Hepatocyte (in vitro differentiated cells): ENCODE measurements around the gene P2RX4. TPM values are rescaled to one million over a fixed set of nuclear protein-coding genes. Genes with fewer than 3 reads are reported as not detected.

Experiments used
- DNase-seq: peaks from one replicate; pipeline ENCODE4 v3.0.0-alpha.2; 2016; ENCODE audit warnings: low spot score
- H2AFZ ChIP-seq: fragments of 200-600 bp; sonication (generic); 2 replicates; pipeline ENCODE4 v1.6.0; 2016; ENCODE audit warnings: antibody characterized with exemption, mild to moderate bottlenecking
- H3K27ac ChIP-seq: fragments of 200-600 bp; sonication (generic); 2 replicates; pipeline ENCODE4 v1.5.1; 2016; ENCODE audit warnings: mild to moderate bottlenecking
- H3K27me3 ChIP-seq: fragments of 200-600 bp; sonication (generic); 2 replicates; pipeline ENCODE4 v1.6.1; 2016
- H3K36me3 ChIP-seq: fragments of 200-600 bp; sonication (generic); replicated peaks from 2 replicates; pipeline ENCODE4 v1.5.1; 2016; ENCODE audit warnings: low read depth; ENCODE audit not compliant: insufficient read depth
- H3K4me1 ChIP-seq: fragments of 200-600 bp; sonication (generic); 2 replicates; pipeline ENCODE4 v1.5.1; 2016; ENCODE audit warnings: mild to moderate bottlenecking, moderate library complexity; ENCODE audit not compliant: insufficient read depth
- H3K4me2 ChIP-seq: fragments of 200-600 bp; sonication (generic); 2 replicates; pipeline ENCODE4 v1.6.0; 2016
- H3K4me3 ChIP-seq: fragments of 200-600 bp; sonication (generic); 2 replicates; pipeline ENCODE4 v1.5.1; 2016; ENCODE audit warnings: mild to moderate bottlenecking
- H3K79me2 ChIP-seq: fragments of 200-600 bp; sonication (generic); 2 replicates; pipeline ENCODE4 v1.6.0; 2017; ENCODE audit warnings: mild to moderate bottlenecking
- H3K9me2 ChIP-seq: fragments of 200-600 bp; sonication (generic); replicated peaks from 2 replicates; pipeline ENCODE4 v1.6.0; 2017; ENCODE audit warnings: mild to moderate bottlenecking; ENCODE audit not compliant: insufficient read depth
- H3K9me3 ChIP-seq: fragments of 200-600 bp; sonication (generic); 2 replicates; pipeline ENCODE4 v1.5.1; 2016; ENCODE audit warnings: low read depth, mild to moderate bottlenecking
- H4K20me1 ChIP-seq: fragments of 200-600 bp; sonication (generic); 2 replicates; pipeline ENCODE4 v1.6.0; 2016; ENCODE audit warnings: mild to moderate bottlenecking; ENCODE audit not compliant: insufficient read depth, poor library complexity, severe bottlenecking
- EZH2 ChIP-seq: fragments of 200-600 bp; sonication (generic); IDR thresholded peaks from 2 replicates; pipeline ENCODE4 v1.6.1; 2016; ENCODE audit warnings: antibody characterized with exemption, mild to moderate bottlenecking, borderline replicate concordance
- EZH2phosphoT487 ChIP-seq: fragments of 200-600 bp; sonication (generic); IDR thresholded peaks from one replicate; pipeline ENCODE4 v1.6.1; 2018; ENCODE audit warnings: antibody characterized with exemption, mild to moderate bottlenecking, low read depth, moderate library complexity; ENCODE audit not compliant: unreplicated experiment, severe bottlenecking
- WGBS: methylation state at CpG from one replicate; pipeline ENCODE4 v1.1.6; 2016; ENCODE audit warnings: low lambda C conversion rate; ENCODE audit errors: missing lambda C conversion rate; 5-methylcytosine and 5-hydroxymethylcytosine counted together
- polyA plus RNA-seq: library from polyadenylated mRNA; unstranded; fragments of >200 nt; fragmentation: Nextera tagmentation; extraction: Ambion mirVana; gene quantifications from 2 replicates; pipeline ENCODE4 v1.2.1, GENCODE V29; 2016
- total RNA-seq: library from RNA; depleted of rRNA; stranded (reverse); fragments of >200 nt; gene quantifications from 2 replicates; pipeline ENCODE4 v1.2.3, GENCODE V29; 2014
- TF ChIP-seq, protein P1 (sequence below): fragments of 200-600 bp; sonication (generic); IDR thresholded peaks from 2 replicates; pipeline ENCODE4 v1.5.1; 2016; ENCODE audit warnings: antibody characterized with exemption, mild to moderate bottlenecking; ENCODE audit not compliant: poor library complexity

Gene P2RX4
- total and polyA plus RNA-seq, 2 experiments from 2014 or later: 81.8 to 94.6 TPM

DNA sequence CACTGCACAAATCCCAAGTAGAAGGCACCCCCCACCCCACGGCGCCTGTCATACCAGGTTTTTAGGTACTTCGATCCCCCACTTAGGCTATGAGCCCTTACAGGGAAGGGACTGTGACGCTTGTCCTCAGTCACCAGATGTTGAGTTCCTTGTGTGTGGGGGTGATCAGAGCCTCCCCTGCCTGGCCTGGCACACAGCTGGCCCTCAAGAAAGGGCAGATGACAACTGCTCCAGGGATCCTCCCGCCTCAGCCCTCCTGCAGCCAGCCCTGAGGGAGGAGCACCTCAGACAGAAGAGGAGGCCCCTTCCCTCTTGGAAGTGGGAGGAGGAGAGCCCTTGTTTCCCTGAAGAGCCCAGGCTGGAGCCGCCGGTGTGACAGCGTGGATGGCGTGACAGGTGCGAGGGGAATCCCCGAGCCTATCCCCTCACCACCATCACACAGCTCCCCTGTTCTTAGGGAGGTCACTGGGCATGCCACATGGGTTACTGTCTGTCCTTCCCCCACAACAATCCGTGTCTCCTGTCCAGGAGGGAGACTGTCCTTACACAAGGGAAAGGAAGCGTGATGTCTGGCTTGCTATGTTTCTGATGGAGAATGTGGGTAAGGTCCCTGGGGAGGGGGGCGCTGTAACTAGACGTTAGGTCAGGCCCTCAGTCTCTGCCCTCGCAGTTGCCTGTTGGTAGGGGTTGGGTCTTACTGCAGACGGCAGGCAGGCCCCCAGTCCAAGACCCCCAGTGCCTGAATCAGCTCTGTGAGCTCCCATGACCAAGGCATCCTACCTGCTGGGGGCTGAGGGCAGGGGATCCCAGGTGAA lies 31.4 kb downstream of the P2RX4 start:
- H3K36me3 ChIP-seq: no peaks in the 10 kb centered on the region
- no peak overlapping the region for H3K4me3 ChIP-seq
- H3K27me3 ChIP-seq: no peaks in the 10 kb centered on the region
- H4K20me1 ChIP-seq: no peaks in the 10 kb centered on the region
- no peaks in the 10 kb centered on the region for H3K79me2 ChIP-seq
- H3K4me1 ChIP-seq: peaks cover 11% of the 10 kb centered on the region
- WGBS: 91% methylated on average over 17 of the region's 17 CpGs
- H3K9me2 ChIP-seq: no peaks in the 10 kb centered on the region
- TF ChIP-seq EZH2phosphoT487 (no peak), EZH2 (no peak)
- TF ChIP-seq, protein P1, sequence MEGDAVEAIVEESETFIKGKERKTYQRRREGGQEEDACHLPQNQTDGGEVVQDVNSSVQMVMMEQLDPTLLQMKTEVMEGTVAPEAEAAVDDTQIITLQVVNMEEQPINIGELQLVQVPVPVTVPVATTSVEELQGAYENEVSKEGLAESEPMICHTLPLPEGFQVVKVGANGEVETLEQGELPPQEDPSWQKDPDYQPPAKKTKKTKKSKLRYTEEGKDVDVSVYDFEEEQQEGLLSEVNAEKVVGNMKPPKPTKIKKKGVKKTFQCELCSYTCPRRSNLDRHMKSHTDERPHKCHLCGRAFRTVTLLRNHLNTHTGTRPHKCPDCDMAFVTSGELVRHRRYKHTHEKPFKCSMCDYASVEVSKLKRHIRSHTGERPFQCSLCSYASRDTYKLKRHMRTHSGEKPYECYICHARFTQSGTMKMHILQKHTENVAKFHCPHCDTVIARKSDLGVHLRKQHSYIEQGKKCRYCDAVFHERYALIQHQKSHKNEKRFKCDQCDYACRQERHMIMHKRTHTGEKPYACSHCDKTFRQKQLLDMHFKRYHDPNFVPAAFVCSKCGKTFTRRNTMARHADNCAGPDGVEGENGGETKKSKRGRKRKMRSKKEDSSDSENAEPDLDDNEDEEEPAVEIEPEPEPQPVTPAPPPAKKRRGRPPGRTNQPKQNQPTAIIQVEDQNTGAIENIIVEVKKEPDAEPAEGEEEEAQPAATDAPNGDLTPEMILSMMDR: no peak
- H2AFZ ChIP-seq: no peak overlapping the region
- no peak overlapping the region for H3K4me2 ChIP-seq
- H3K27ac ChIP-seq: peak overlapping the region; percentile 31
- no peaks in the 10 kb centered on the region for H3K9me3 ChIP-seq
- DNase-seq: no peak

DNA sequence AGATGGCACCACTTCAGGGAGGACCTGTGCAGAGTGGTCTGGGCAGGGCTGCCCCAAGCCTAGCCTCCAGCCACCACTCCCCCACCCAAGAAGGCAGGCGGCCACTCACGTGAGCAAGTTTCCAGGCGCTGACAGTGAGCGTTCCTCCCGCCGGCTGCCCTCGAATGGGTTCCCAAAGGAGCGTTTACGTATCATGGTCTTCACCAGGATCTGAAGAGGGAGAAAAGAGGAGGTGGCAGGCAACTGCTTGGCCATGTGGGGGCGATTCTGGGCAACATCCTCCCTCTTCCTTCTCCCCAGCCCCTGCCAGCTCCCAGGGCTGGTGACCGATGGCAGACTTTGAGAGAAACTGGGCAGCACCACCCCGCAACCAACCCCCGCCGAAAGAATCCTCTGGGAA lies 35.1 kb downstream of the P2RX4 start:
- Histone ChIP-seq H2AFZ (no peak overlapping the region), H4K20me1 (no peaks in the 10 kb centered on the region), H3K4me3 (no peak overlapping the region), H3K9me3 (no peaks in the 10 kb centered on the region), H3K4me2 (no peak overlapping the region), H3K36me3 (no peaks in the 10 kb centered on the region), H3K9me2 (no peaks in the 10 kb centered on the region), H3K4me1 (no peaks in the 10 kb centered on the region), H3K27me3 (no peaks in the 10 kb centered on the region), H3K79me2 (no peaks in the 10 kb centered on the region), H3K27ac (no peak overlapping the region)
- TF ChIP-seq EZH2: no peak
- TF ChIP-seq EZH2phosphoT487: no peak
- WGBS: 98% methylated on average over 14 of the region's 14 CpGs
- no peak for DNase-seq

DNA sequence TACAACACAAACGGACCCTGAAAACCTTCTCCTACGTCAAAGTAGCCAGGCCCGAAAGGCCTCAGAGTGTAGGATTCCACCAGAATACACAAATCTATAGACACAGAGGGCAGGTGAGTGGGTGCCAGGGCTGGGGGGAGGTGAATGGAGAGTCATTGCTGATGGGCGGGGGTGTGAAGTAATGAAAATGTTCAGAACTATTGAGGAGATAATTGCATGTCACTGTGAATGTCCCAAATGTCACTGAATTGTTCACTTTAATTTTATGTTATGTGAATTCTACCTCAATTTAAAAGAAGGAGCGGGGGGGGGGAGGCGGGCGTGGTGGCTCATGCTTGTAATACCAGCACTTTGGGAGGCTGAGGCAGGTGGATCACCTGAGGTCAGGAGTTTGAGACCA lies 36.0 kb downstream of the P2RX4 start:
- Histone ChIP-seq H3K9me2 (no peaks in the 10 kb centered on the region), H3K4me3 (no peak overlapping the region), H3K79me2 (no peaks in the 10 kb centered on the region), H3K27me3 (no peaks in the 10 kb centered on the region), H3K27ac (no peak overlapping the region), H4K20me1 (no peaks in the 10 kb centered on the region), H3K4me1 (no peaks in the 10 kb centered on the region), H3K9me3 (no peaks in the 10 kb centered on the region), H3K4me2 (no peak overlapping the region), H3K36me3 (no peaks in the 10 kb centered on the region), H2AFZ (no peak overlapping the region)
- no peak for DNase-seq
- TF ChIP-seq EZH2phosphoT487: no peak
- TF ChIP-seq, protein P1: no peak
- no peak for TF ChIP-seq EZH2
- 79% methylated on average over 7 of the region's 7 CpGs for WGBS

DNA sequence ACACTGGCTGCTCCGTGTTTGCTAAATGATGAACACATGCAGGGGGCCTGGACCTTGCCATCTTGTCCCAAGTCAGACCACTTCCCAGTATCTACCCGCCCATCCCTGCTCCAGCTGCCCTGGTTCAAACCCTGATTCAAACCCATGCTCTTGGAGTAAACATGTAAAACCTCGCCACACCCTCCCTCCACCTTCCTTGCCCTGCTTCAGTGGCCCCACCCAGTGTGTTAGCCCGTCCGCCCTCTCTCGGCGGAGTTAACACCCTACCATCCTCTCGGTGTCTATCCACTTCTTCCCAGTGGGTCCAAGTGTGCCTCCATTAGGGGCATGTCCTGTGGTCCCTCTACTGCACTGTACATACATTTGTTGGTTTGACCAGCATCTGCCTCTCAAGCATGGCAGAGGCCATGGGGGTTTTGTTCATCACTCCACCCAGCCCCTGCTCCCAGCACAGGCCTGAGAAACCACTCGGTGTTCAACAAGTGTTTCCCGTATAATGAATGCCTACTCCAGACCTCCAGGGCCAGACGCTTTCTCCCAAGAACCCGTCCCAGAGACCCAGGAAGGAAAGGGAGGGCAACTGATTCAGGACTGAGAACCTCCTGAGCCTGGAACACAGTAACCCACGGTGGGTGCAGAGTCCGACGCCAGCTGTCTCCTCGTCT lies 37.1 kb downstream of the P2RX4 start:
- Histone ChIP-seq H3K9me2 (no peaks in the 10 kb centered on the region), H2AFZ (no peak overlapping the region), H3K27ac (no peak overlapping the region), H3K4me2 (no peak overlapping the region), H3K79me2 (no peaks in the 10 kb centered on the region), H3K4me1 (no peaks in the 10 kb centered on the region), H3K27me3 (no peaks in the 10 kb centered on the region), H4K20me1 (no peaks in the 10 kb centered on the region), H3K4me3 (no peak overlapping the region), H3K36me3 (no peaks in the 10 kb centered on the region), H3K9me3 (no peaks in the 10 kb centered on the region)
- no peak for DNase-seq
- no peak for TF ChIP-seq EZH2
- TF ChIP-seq, protein P1: no peak
- TF ChIP-seq EZH2phosphoT487: no peak
- WGBS: 96% methylated on average over 16 of the region's 16 CpGs
